GM20000 (cell line): ENCODE measurements around the gene TRIM56.
"Not testable (repeated sequence)": the region's sequence is repeated elsewhere in the genome, so short reads cannot be mapped to it uniquely, and the experiment has no call there.

ENCODE experiments used
- DNase-seq: peaks from one replicate; pipeline ENCODE4 v3.0.0; 2012; ENCODE audit warnings: low spot score
- TF ChIP-seq, protein P1 (sequence below): IDR thresholded peaks from 2 replicates; pipeline ENCODE4 v1.5.1; 2012; ENCODE audit warnings: mild to moderate bottlenecking, control low read depth; ENCODE audit errors: extremely low read depth, missing control alignments

The TRIM56 gene

GRCh38 chr7:101124376-101125056, 39.2 kb downstream of the TRIM56 start:
- TF ChIP-seq, protein P1, sequence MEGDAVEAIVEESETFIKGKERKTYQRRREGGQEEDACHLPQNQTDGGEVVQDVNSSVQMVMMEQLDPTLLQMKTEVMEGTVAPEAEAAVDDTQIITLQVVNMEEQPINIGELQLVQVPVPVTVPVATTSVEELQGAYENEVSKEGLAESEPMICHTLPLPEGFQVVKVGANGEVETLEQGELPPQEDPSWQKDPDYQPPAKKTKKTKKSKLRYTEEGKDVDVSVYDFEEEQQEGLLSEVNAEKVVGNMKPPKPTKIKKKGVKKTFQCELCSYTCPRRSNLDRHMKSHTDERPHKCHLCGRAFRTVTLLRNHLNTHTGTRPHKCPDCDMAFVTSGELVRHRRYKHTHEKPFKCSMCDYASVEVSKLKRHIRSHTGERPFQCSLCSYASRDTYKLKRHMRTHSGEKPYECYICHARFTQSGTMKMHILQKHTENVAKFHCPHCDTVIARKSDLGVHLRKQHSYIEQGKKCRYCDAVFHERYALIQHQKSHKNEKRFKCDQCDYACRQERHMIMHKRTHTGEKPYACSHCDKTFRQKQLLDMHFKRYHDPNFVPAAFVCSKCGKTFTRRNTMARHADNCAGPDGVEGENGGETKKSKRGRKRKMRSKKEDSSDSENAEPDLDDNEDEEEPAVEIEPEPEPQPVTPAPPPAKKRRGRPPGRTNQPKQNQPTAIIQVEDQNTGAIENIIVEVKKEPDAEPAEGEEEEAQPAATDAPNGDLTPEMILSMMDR = no peak
- DNase-seq = no peak

DNA sequence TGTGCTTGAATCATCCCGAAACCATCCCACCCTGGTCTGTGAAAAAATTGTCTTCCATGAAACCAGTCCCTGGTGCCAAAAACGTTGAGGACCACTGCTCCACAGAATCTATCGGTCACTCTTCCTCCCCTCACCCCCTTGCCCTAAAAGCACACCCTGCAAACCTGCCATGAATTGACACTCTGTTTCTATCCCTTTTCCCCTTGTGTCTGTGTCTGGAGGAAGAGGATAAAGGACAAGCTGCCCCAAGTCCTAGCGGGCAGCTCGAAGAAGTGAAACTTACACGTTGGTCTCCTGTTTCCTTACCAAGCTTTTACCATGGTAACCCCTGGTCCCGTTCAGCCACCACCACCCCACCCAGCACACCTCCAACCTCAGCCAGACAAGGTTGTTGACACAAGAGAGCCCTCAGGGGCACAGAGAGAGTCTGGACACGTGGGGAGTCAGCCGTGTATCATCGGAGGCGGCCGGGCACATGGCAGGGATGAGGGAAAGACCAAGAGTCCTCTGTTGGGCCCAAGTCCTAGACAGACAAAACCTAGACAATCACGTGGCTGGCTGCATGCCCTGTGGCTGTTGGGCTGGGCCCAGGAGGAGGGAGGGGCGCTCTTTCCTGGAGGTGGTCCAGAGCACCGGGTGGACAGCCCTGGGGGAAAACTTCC, 40.8 kb downstream of the TRIM56 start:
- no peak for DNase-seq

DNA sequence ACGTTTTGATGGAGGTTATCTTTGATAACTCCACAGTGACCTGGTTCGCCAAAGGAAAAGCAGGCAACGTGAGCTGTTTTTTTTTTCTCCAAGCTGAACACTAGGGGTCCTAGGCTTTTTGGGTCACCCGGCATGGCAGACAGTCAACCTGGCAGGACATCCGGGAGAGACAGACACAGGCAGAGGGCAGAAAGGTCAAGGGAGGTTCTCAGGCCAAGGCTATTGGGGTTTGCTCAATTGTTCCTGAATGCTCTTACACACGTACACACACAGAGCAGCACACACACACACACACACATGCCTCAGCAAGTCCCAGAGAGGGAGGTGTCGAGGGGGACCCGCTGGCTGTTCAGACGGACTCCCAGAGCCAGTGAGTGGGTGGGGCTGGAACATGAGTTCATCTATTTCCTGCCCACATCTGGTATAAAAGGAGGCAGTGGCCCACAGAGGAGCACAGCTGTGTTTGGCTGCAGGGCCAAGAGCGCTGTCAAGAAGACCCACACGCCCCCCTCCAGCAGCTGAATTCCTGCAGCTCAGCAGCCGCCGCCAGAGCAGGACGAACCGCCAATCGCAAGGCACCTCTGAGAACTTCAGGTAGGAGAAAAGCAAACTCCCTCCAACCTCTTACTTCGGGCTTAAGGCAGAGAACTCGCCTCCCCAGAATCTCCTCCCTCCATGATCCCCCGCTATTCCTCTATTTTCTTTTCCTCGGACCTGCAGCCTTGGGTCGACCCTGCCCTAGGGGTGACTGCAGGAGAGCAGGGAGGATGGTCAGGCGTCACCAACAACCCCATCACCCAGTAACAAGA, 41.6 kb downstream of the TRIM56 start, which contains the start of gene SERPINE1:
Gene SERPINE1 (plus strand): TSS at position 454 of the 809 bp plus-strand sequence. CDS start 1,290 bp downstream, outside the sequence.
- TF ChIP-seq, protein P1 = no peak
- peak; percentile 76 for DNase-seq

More for the DNA sequence above, 40.8 kb downstream of the TRIM56 start:
- TF ChIP-seq, protein P1 = no peak

- no peak for DNase-seq
Measured at GRCh38 chr7:101127460-101128039, 42.3 kb downstream of the TRIM56 start.

DNA sequence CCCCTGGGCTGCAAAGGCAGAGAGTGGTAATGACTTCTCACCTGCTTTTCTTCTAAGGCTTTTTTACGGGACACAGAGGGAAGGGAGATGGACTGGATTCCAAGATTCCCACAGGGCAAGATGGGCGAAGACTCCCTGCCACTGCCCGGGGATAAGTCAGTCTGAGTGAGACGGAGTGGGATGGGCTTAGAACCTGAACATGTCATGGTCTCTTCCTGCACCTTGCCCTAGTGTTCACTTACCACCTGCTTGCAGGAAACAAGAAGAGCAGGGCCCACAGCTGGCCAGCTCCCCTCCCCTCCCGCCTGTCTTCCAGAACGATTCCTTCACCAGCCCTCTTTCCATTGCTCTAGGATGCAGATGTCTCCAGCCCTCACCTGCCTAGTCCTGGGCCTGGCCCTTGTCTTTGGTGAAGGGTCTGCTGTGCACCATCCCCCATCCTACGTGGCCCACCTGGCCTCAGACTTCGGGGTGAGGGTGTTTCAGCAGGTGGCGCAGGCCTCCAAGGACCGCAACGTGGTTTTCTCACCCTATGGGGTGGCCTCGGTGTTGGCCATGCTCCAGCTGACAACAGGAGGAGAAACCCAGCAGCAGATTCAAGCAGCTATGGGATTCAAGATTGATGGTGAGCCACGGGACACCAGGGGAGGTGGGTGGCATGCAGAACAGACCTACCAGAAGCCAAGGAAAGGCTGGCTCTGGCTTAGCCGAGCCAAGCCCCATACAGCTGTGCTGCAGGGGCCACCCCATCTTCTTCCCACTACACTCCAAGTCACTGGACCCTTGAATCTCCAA, 43.0 kb downstream of the TRIM56 start:
- DNase-seq = no peak
- TF ChIP-seq, protein P1 = no peak

More at GRCh38 chr7:101127460-101128039, 42.3 kb downstream of the TRIM56 start:
- TF ChIP-seq, protein P1 = no peak

GRCh38 chr7:101129603-101130117, 44.4 kb downstream of the TRIM56 start:
- TF ChIP-seq, protein P1 = no peak
- no peak for DNase-seq

- DNase-seq = not testable (repeated sequence)
Measured at GRCh38 chr7:101132626-101133600, 47.6 kb downstream of the TRIM56 start.
